GM12878 (cell line): ENCODE data around the gene GUK1. TPM values are rescaled to one million over a fixed set of nuclear protein-coding genes. Genes with fewer than 3 reads are reported as not detected.
A peak's percentile ranks its signal among the peaks of the same experiment; 100 is the strongest.

Source experiments
- ATAC-seq: fragments of 200-7000 bp; cut with Tn5 transposase; 3 replicates; pipeline ENCODE4 v1.9.1; 2020; ENCODE audit warnings: mild to moderate bottlenecking, moderate library complexity
- BruUV-seq: library from RNA; stranded (reverse); fragments of 400-500 nt; replicated peaks from 2 replicates; lab custom pipeline; 2021; lab: Mats Ljungman, UMichigan
- CTCF ChIA-PET: fragments of 300-600 bp; sonication (Branson Sonifier 250); formaldehyde crosslinking; extraction: SDS; loops from one replicate; lab custom pipeline; 2021; ENCODE audit warnings: inconsistent platforms; lab: Yijun Ruan, JAX
- POLR2A ChIA-PET: fragments of 350-600 bp; formaldehyde crosslinking; extraction: SDS; loops from one replicate; lab custom pipeline; 2021; ENCODE audit warnings: inconsistent platforms; lab: Charles Lee
- RAD21 ChIA-PET: fragments of 300-600 bp; sonication (Branson Sonifier 250); formaldehyde crosslinking; loops from one replicate; lab custom pipeline; 2023; ENCODE audit warnings: antibody characterized with exemption; ENCODE audit not compliant: unreplicated experiment; lab: Charles Lee
- SMC1A ChIA-PET: fragments of 300-600 bp; sonication (Branson Sonifier 250); formaldehyde crosslinking; loops from one replicate; lab custom pipeline; 2023; ENCODE audit not compliant: unreplicated experiment, uncharacterized antibody; lab: Charles Lee
- DNase-seq: peaks from one replicate; pipeline ENCODE4 v3.0.0-alpha.2; 2011; ENCODE audit warnings: low read depth, low spot score
- FAIRE-seq: peaks from 3 replicates; lab custom pipeline; 2011; peaks lifted over from hg19 to GRCh38; lab: Jason Lieb, UNC
- H2AFZ ChIP-seq: 2 replicates; pipeline ENCODE4 v1.6.0; 2011; ENCODE audit warnings: low read depth, low read length, control low read depth; ENCODE audit not compliant: control insufficient read depth
- H3K27ac ChIP-seq: 2 replicates; pipeline ENCODE4 v1.5.1; 2011; ENCODE audit warnings: control low read depth; ENCODE audit not compliant: control insufficient read depth, insufficient read depth
- H3K27me3 ChIP-seq, 2 experiments: replicated peaks in 1 of 2; 2 replicates each; pipeline versions ENCODE4 v1.6.0 to v1.6.1; 2011; ENCODE audit warnings: low read length in 1 of 2; ENCODE audit not compliant: control insufficient read depth in 2 of 2, insufficient read depth in 2 of 2
- H3K36me3 ChIP-seq, 2 experiments: 2 replicates each; pipeline ENCODE4 v1.5.1; 2011; ENCODE audit warnings: low read length in 1 of 2; ENCODE audit not compliant: control insufficient read depth in 2 of 2, insufficient read depth in 2 of 2
- H3K4me1 ChIP-seq: 2 replicates; pipeline ENCODE4 v1.6.1; 2011; ENCODE audit warnings: mild to moderate bottlenecking, low read length, moderate library complexity, mixed read lengths; ENCODE audit not compliant: control insufficient read depth, insufficient read depth
- H3K4me2 ChIP-seq: 2 replicates; pipeline ENCODE4 v1.6.0; 2011; ENCODE audit warnings: control low read depth; ENCODE audit not compliant: control insufficient read depth, insufficient read depth
- H3K4me3 ChIP-seq: fragments of 200-600 bp; sonication (generic); 2 replicates; pipeline ENCODE4 v1.5.1; 2016
- H3K79me2 ChIP-seq: 2 replicates; pipeline ENCODE4 v1.6.0; 2011; ENCODE audit warnings: low read length; ENCODE audit not compliant: control insufficient read depth, insufficient read depth
- H3K9ac ChIP-seq: 2 replicates; pipeline ENCODE4 v1.8.0; 2011; ENCODE audit warnings: low read length, control low read depth, mixed read lengths; ENCODE audit not compliant: control insufficient read depth, insufficient read depth
- H3K9me3 ChIP-seq: replicated peaks from 3 replicates; pipeline ENCODE4 v1.5.1; 2011; ENCODE audit warnings: mild to moderate bottlenecking, low read length; ENCODE audit not compliant: control insufficient read depth, insufficient read depth
- H4K20me1 ChIP-seq: 2 replicates; pipeline ENCODE4 v1.6.0; 2011; ENCODE audit not compliant: control insufficient read depth, insufficient read depth
- HSF1 ChIP-seq: fragments of 150-350 bp; IDR thresholded peaks from 2 replicates; pipeline ENCODE4 v1.6.1; 2014; ENCODE audit warnings: mild to moderate bottlenecking, low read depth, low read length
- NFYA ChIP-seq: IDR thresholded peaks from 2 replicates; pipeline ENCODE4 v1.6.1; 2011; ENCODE audit warnings: low read depth, mild to moderate bottlenecking, low read length, improper control_type of control experiment, borderline replicate concordance
- NFYB ChIP-seq: IDR thresholded peaks from 2 replicates; pipeline ENCODE4 v1.6.1; 2011; ENCODE audit warnings: low read depth, mild to moderate bottlenecking, low read length, improper control_type of control experiment, moderate library complexity; ENCODE audit not compliant: insufficient read depth
- POLR2A ChIP-seq: IDR thresholded peaks from 2 replicates; pipeline ENCODE4 v1.6.1; 2011; ENCODE audit warnings: low read depth, mild to moderate bottlenecking, low read length
- RBBP5 ChIP-seq: fragments of 200-600 bp; sonication (generic); conservative IDR thresholded peaks from 2 replicates; pipeline ENCODE4 v1.6.1; 2016
- RELB ChIP-seq: fragments of 450-650 bp; IDR thresholded peaks from 2 replicates; pipeline ENCODE4 v1.6.1; 2017; ENCODE audit warnings: low read depth, mild to moderate bottlenecking, moderate library complexity
- SUPT20H ChIP-seq: IDR thresholded peaks from 2 replicates; pipeline ENCODE4 v1.6.1; 2011; ENCODE audit warnings: low read depth, mild to moderate bottlenecking, low read length, moderate library complexity, borderline replicate concordance; ENCODE audit not compliant: control insufficient read depth
- TAF1 ChIP-seq: IDR thresholded peaks from 2 replicates; pipeline ENCODE4 v1.6.1; 2011; ENCODE audit warnings: mild to moderate bottlenecking, low read depth, low read length, borderline replicate concordance
- ZNF622 ChIP-seq: fragments of 450-650 bp; IDR thresholded peaks from 2 replicates; pipeline ENCODE4 v1.6.1; 2017; ENCODE audit warnings: mild to moderate bottlenecking, inconsistent platforms
- WGBS: methylation state at CpG from one replicate; pipeline ENCODE4 v1.1.6; 2016; ENCODE audit warnings: low lambda C conversion rate; ENCODE audit not compliant: insufficient replicate concordance, insufficient coverage; ENCODE audit errors: missing lambda C conversion rate; 5-methylcytosine and 5-hydroxymethylcytosine counted together
- in situ Hi-C: fragments of 300-500 bp; cut with MboI; formaldehyde crosslinking; loops from 9 replicates; pipeline ENCODE4 v1.14.3; 2018; ENCODE audit warnings: mixed read lengths
- intact Hi-C: fragments of 100-400 bp; cut with micrococcal nuclease; formaldehyde crosslinking; loops from one replicate; pipeline ENCODE4 v1.14.2; 2022; ENCODE audit not compliant: unreplicated experiment
- polyA plus RNA-seq, 11 experiments: library from polyadenylated mRNA; depleted of rRNA in 4 of 11; unstranded in 6 of 11; stranded (reverse) in 5 of 11; fragments of >200 nt; fragmentation: Nextera tagmentation in 4 of 11; fragmentation: Illumina TruSeq in 1 of 11; extraction: Ambion mirVana in 4 of 11; extraction: Trizol in 1 of 11; gene quantifications; 1 replicate in 1 of 11; 2 replicates in 10 of 11; pipeline versions ENCODE4 v1.2.1 to v1.2.3, GENCODE V29; 2011 to 2016; ENCODE audit warnings: inconsistent platforms in 2 of 11, missing spikeins in 2 of 11, low read depth in 1 of 11
- total RNA-seq, 4 experiments: library from RNA; depleted of rRNA in 3 of 4; stranded (reverse); fragments of >200 nt in 3 of 4; fragmentation: Illumina TruSeq in 1 of 4; extraction: Trizol in 1 of 4; gene quantifications; 2 replicates each; pipeline versions ENCODE4 v1.2.1 to v1.2.3, GENCODE V29; 2013 to 2021

GUK1 gene
- total and polyA plus RNA-seq, 10 of the 15 experiments (the other 5 are each of a cell fraction or from before 2014, with no cell fraction given), result 6.3 to 357 (median 203) TPM

DNA sequence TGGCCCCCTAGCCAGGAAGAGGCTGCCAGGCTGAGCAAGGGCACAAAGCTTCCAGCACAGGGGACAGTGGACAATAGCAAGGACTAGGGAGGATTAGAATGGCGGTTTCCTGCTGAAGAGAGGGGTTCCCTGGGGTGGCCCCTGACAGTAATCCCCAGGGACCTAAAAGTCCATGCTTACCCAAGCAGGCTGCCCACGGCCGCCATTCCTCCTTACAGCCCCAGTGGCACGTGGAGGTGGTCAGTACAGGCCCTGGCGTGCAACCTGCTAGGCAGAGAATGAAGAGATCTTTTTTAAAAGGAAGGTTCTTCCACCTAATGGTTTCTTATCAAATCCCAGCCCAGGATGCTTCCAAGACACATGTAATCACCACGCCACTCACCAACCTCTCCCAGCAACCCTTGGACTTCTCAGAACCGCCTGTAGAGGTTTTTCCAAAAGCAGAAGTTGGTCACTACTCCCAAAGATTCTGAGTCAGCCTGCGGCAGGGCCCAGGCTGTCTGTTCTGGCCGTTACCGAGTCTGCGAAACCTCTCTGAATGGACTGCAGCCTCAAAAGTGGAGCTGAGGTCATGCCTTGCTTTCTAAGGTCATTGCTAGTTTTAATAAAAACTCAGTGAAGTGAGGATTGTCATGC lies 31.9 kb upstream of the GUK1 start:
- H3K27ac ChIP-seq, result peak overlapping the region; percentile 39
- CTCF ChIA-PET, result no interaction called here
- H3K4me2 ChIP-seq, result peak overlapping the region; percentile 89
- in situ Hi-C loops, result no loop called here
- H4K20me1 ChIP-seq, result no peaks in the 10 kb centered on the region
- no peak for DNase-seq
- peaks cover 17% of the 10 kb centered on the region for H3K4me1 ChIP-seq
- H3K4me3 ChIP-seq, result peak overlapping the region; percentile 93
- no peaks in the 10 kb centered on the region for H3K27me3 ChIP-seq
- H3K9me3 ChIP-seq, result no peaks in the 10 kb centered on the region
- BruUV-seq, result no TSS peak
- ATAC-seq, result no peak
- SMC1A ChIA-PET, result no interaction called here
- WGBS, result 13% methylated on average over 11 of the region's 11 CpGs
- TF ChIP-seq TAF1 (no peak), NFYB (no peak), HSF1 (no peak)
- TF ChIP-seq, all 136 proteins: peak for 0
- Histone ChIP-seq H3K79me2 (peaks cover 17% of the 10 kb centered on the region), H3K36me3 (peaks cover 4 to 5% of the 10 kb centered on the region in 2 experiments; a peak in 3 of 4 replicates), H2AFZ (no peak overlapping the region), H3K9ac (peak overlapping the region; percentile 85)
- ChIA-PET RAD21 (no interaction called here), POLR2A (interaction anchor here (2.1 kb wide), 1 partner anchor 58 kb away, joined by 7 read pairs; the partner anchor contains the start of gene IBA57)
- FAIRE-seq, result no peak
- intact Hi-C loops, result loop anchor here (2.0 kb wide), 1 partner anchor 33 kb away; the partner anchor contains the start of gene GUK1

- Histone ChIP-seq H2AFZ (peak overlapping the region; percentile 96), H3K4me1 (peaks cover 17% of the 10 kb centered on the region), H3K27ac (peak overlapping the region; percentile 70), H3K27me3 (no peaks in the 10 kb centered on the region), H3K9me3 (no peaks in the 10 kb centered on the region), H3K9ac (peak overlapping the region; percentile 85), H3K4me2 (peak overlapping the region; percentile 89), H3K79me2 (peaks cover 14% of the 10 kb centered on the region), H3K36me3 (peaks cover 4 to 5% of the 10 kb centered on the region in 2 experiments; a peak in 3 of 4 replicates), H4K20me1 (no peaks in the 10 kb centered on the region), H3K4me3 (peak overlapping the region; percentile 93)
- in situ Hi-C loops (no loop called here), intact Hi-C loops (loop anchor here (2.0 kb wide), 1 partner anchor 32 kb away; the partner anchor contains the start of gene GUK1)
- ATAC-seq, result no peak
- no peak for FAIRE-seq
- ChIA-PET SMC1A (no interaction called here), RAD21 (no interaction called here), POLR2A (interaction anchor here (2.1 kb wide), 1 partner anchor 58 kb away, joined by 7 read pairs; the partner anchor contains the start of gene IBA57), CTCF (no interaction called here)
- WGBS, result 0% methylated on average over 8 of the region's 8 CpGs
- TSS peak; percentile 86 for BruUV-seq
- no peak for DNase-seq
- TF ChIP-seq RBBP5 (no peak), SUPT20H (no peak), NFYA (no peak), RELB (no peak), POLR2A (no peak), ZNF622 (no peak)
Observed at GRCh38 chr1:228108742-228109072, 31.4 kb upstream of the GUK1 start.
